GM23338 (cell line): ENCODE measurements around the gene RAP1B. TPM values are rescaled to one million over a fixed set of nuclear protein-coding genes. Genes with fewer than 3 reads are reported as not detected.

Experiments used
- ATAC-seq: fragments of 200-7000 bp; cut with Tn5 transposase; 3 replicates; pipeline ENCODE4 v1.9.1; 2020
- DNase-seq: peaks from one replicate; pipeline ENCODE4 v3.0.0-alpha.2; 2015; ENCODE audit warnings: low spot score
- H2AFZ ChIP-seq: fragments of 200-600 bp; sonication (generic); 2 replicates; pipeline ENCODE4 v1.8.0; 2016; ENCODE audit warnings: antibody characterized with exemption, mild to moderate bottlenecking, moderate library complexity
- H3F3A ChIP-seq: fragments of 200-600 bp; sonication (generic); replicated peaks from 2 replicates; pipeline ENCODE4 v1.8.0; 2017; ENCODE audit warnings: antibody characterized with exemption, mixed run types, low read depth
- H3K27ac ChIP-seq: fragments of 200-600 bp; sonication (generic); 2 replicates; pipeline ENCODE4 v1.6.1; 2016; ENCODE audit warnings: low read depth
- H3K27me3 ChIP-seq: fragments of 200-600 bp; sonication (generic); 2 replicates; pipeline ENCODE4 v1.8.0; 2016; ENCODE audit warnings: mild to moderate bottlenecking, mixed run types, moderate library complexity; ENCODE audit not compliant: insufficient read depth
- H3K36me3 ChIP-seq: fragments of 200-600 bp; sonication (generic); 2 replicates; pipeline ENCODE4 v1.8.0; 2016; ENCODE audit warnings: mild to moderate bottlenecking; ENCODE audit not compliant: insufficient read depth
- H3K4me1 ChIP-seq: fragments of 200-600 bp; sonication (generic); 2 replicates; pipeline ENCODE4 v1.8.0; 2016; ENCODE audit warnings: mild to moderate bottlenecking, moderate library complexity; ENCODE audit not compliant: insufficient read depth
- H3K4me2 ChIP-seq: fragments of 200-600 bp; sonication (generic); 2 replicates; pipeline ENCODE4 v1.7.1; 2017; ENCODE audit warnings: mixed run types
- H3K4me3 ChIP-seq: fragments of 200-600 bp; sonication (generic); 2 replicates; pipeline ENCODE4 v1.6.1; 2016; ENCODE audit warnings: mixed run types
- H3K79me2 ChIP-seq: fragments of 200-600 bp; sonication (generic); replicated peaks from 2 replicates; pipeline ENCODE4 v1.8.0; 2017; ENCODE audit warnings: mild to moderate bottlenecking; ENCODE audit not compliant: insufficient read depth
- H3K9me2 ChIP-seq: fragments of 200-600 bp; sonication (generic); 2 replicates; pipeline ENCODE4 v1.8.0; 2017; ENCODE audit not compliant: insufficient read depth
- H4K20me1 ChIP-seq: fragments of 200-600 bp; sonication (generic); replicated peaks from 2 replicates; pipeline ENCODE4 v1.8.0; 2017; ENCODE audit warnings: mild to moderate bottlenecking; ENCODE audit not compliant: insufficient read depth
- H3K27ac Mint-ChIP-seq: 2 replicates; pipeline ENCODE4 v1.8.0; 2020; ENCODE audit warnings: inconsistent platforms, mild to moderate bottlenecking, moderate library complexity, mixed read lengths
- H3K27me3 Mint-ChIP-seq: 3 replicates; pipeline ENCODE4 v1.8.0; 2022; ENCODE audit warnings: low read depth, mild to moderate bottlenecking, moderate library complexity, mixed read lengths, inconsistent platforms; ENCODE audit not compliant: insufficient read depth, poor library complexity
- H3K36me3 Mint-ChIP-seq: 3 replicates; pipeline ENCODE4 v1.8.0; 2021; ENCODE audit warnings: low read depth, mild to moderate bottlenecking, inconsistent platforms, moderate library complexity, mixed read lengths
- H3K4me1 Mint-ChIP-seq: 3 replicates; pipeline ENCODE4 v1.8.0; 2020; ENCODE audit warnings: mild to moderate bottlenecking, inconsistent platforms, mixed read lengths
- H3K4me3 Mint-ChIP-seq: 3 replicates; pipeline ENCODE4 v1.8.0; 2021; ENCODE audit warnings: moderate library complexity, mild to moderate bottlenecking, inconsistent platforms, mixed read lengths
- H3K9me3 Mint-ChIP-seq: 3 replicates; pipeline ENCODE4 v1.8.0; 2020; ENCODE audit warnings: moderate library complexity, mild to moderate bottlenecking, inconsistent platforms, mixed read lengths
- CREB1 ChIP-seq: fragments of 250-450 bp; sonication (Bioruptor Pico); IDR thresholded peaks from 2 replicates; pipeline ENCODE4 v1.5.0; 2020; ENCODE audit warnings: low read depth, mild to moderate bottlenecking, moderate library complexity
- EZH2 ChIP-seq: fragments of 200-600 bp; sonication (generic); IDR thresholded peaks from one replicate; pipeline ENCODE4 v1.8.0; 2017; ENCODE audit warnings: antibody characterized with exemption, mild to moderate bottlenecking, low read depth; ENCODE audit not compliant: unreplicated experiment
- EZH2phosphoT487 ChIP-seq: fragments of 200-600 bp; sonication (generic); IDR thresholded peaks from one replicate; pipeline ENCODE4 v1.8.1; 2018; ENCODE audit warnings: antibody characterized with exemption; ENCODE audit not compliant: unreplicated experiment
- JUNB ChIP-seq: IDR thresholded peaks from one replicate; pipeline ENCODE4 v1.6.1; 2016; ENCODE audit warnings: antibody characterized with exemption; ENCODE audit not compliant: unreplicated experiment
- NANOG ChIP-seq: IDR thresholded peaks from 2 replicates; pipeline ENCODE4 v1.6.1; 2016; ENCODE audit warnings: antibody characterized with exemption, borderline replicate concordance
- POLR2AphosphoS5 ChIP-seq: IDR thresholded peaks from 2 replicates; pipeline ENCODE4 v1.6.1; 2016; ENCODE audit warnings: antibody characterized with exemption, low read depth
- STAT1 ChIP-seq: IDR thresholded peaks from one replicate; pipeline ENCODE4 v1.6.1; 2016; ENCODE audit warnings: antibody characterized with exemption; ENCODE audit not compliant: unreplicated experiment
- ZNF331 ChIP-seq: fragments of 250-450 bp; sonication (Bioruptor Pico); IDR thresholded peaks from 2 replicates; pipeline ENCODE4 v1.5.0; 2020; ENCODE audit warnings: low read depth, mild to moderate bottlenecking, moderate library complexity
- polyA plus RNA-seq: library from polyadenylated mRNA; unstranded; fragments of >200 nt; fragmentation: Nextera tagmentation; extraction: Ambion mirVana; gene quantifications from 2 replicates; pipeline ENCODE4 v1.2.1, GENCODE V29; 2016
- total RNA-seq: library from RNA; depleted of rRNA; stranded (reverse); fragments of >200 nt; shearing (Covaris generic); gene quantifications from 2 replicates; pipeline ENCODE4 v1.2.3, GENCODE V29; 2014
- TF ChIP-seq, protein P1 (sequence below): fragments of 250-450 bp; sonication (Bioruptor Pico); IDR thresholded peaks from 2 replicates; pipeline ENCODE4 v1.5.0; 2020; ENCODE audit warnings: mild to moderate bottlenecking, moderate library complexity
- TF ChIP-seq, protein P2 (sequence below), 2 experiments: fragments of 200-600 bp in 1 of 2; sonication (generic) in 1 of 2; conservative IDR thresholded peaks; 2 replicates each; pipeline versions ENCODE4 v1.5.1 to v1.6.1; 2016 to 2017; ENCODE audit warnings: antibody characterized with exemption in 2 of 2, low read depth in 2 of 2, mild to moderate bottlenecking in 2 of 2, moderate library complexity in 1 of 2
- TF ChIP-seq, protein P3 (sequence below): IDR thresholded peaks from 2 replicates; pipeline ENCODE4 v1.6.1; 2016; ENCODE audit warnings: antibody characterized with exemption
- TF ChIP-seq, protein P4 (sequence below): IDR thresholded peaks from one replicate; pipeline ENCODE4 v1.6.1; 2018; ENCODE audit warnings: antibody characterized with exemption; ENCODE audit not compliant: unreplicated experiment

The RAP1B gene
- total and polyA plus RNA-seq, 2 experiments from 2014 or later: 90.6 to 128 TPM

DNA sequence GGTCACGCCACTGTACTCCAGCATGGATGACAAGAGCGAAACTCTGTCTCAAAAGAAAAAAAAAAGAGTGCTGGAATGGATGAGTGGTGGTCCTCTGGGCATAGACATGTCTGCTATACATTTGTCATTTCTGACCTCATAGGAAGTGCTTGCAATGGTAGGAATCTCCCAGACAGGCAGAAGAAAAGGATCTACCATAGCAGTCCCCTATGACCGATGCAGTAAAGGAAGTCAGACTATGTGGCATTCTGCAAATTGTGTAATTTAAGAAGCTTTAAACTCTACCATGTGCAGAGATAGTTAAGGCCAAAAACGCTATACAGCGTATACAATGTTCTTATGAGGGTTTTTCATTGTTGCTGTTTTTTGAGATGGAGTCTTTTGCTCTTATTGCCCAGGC, 24.7 kb upstream of the RAP1B start (continued):
- TF ChIP-seq, protein P1, sequence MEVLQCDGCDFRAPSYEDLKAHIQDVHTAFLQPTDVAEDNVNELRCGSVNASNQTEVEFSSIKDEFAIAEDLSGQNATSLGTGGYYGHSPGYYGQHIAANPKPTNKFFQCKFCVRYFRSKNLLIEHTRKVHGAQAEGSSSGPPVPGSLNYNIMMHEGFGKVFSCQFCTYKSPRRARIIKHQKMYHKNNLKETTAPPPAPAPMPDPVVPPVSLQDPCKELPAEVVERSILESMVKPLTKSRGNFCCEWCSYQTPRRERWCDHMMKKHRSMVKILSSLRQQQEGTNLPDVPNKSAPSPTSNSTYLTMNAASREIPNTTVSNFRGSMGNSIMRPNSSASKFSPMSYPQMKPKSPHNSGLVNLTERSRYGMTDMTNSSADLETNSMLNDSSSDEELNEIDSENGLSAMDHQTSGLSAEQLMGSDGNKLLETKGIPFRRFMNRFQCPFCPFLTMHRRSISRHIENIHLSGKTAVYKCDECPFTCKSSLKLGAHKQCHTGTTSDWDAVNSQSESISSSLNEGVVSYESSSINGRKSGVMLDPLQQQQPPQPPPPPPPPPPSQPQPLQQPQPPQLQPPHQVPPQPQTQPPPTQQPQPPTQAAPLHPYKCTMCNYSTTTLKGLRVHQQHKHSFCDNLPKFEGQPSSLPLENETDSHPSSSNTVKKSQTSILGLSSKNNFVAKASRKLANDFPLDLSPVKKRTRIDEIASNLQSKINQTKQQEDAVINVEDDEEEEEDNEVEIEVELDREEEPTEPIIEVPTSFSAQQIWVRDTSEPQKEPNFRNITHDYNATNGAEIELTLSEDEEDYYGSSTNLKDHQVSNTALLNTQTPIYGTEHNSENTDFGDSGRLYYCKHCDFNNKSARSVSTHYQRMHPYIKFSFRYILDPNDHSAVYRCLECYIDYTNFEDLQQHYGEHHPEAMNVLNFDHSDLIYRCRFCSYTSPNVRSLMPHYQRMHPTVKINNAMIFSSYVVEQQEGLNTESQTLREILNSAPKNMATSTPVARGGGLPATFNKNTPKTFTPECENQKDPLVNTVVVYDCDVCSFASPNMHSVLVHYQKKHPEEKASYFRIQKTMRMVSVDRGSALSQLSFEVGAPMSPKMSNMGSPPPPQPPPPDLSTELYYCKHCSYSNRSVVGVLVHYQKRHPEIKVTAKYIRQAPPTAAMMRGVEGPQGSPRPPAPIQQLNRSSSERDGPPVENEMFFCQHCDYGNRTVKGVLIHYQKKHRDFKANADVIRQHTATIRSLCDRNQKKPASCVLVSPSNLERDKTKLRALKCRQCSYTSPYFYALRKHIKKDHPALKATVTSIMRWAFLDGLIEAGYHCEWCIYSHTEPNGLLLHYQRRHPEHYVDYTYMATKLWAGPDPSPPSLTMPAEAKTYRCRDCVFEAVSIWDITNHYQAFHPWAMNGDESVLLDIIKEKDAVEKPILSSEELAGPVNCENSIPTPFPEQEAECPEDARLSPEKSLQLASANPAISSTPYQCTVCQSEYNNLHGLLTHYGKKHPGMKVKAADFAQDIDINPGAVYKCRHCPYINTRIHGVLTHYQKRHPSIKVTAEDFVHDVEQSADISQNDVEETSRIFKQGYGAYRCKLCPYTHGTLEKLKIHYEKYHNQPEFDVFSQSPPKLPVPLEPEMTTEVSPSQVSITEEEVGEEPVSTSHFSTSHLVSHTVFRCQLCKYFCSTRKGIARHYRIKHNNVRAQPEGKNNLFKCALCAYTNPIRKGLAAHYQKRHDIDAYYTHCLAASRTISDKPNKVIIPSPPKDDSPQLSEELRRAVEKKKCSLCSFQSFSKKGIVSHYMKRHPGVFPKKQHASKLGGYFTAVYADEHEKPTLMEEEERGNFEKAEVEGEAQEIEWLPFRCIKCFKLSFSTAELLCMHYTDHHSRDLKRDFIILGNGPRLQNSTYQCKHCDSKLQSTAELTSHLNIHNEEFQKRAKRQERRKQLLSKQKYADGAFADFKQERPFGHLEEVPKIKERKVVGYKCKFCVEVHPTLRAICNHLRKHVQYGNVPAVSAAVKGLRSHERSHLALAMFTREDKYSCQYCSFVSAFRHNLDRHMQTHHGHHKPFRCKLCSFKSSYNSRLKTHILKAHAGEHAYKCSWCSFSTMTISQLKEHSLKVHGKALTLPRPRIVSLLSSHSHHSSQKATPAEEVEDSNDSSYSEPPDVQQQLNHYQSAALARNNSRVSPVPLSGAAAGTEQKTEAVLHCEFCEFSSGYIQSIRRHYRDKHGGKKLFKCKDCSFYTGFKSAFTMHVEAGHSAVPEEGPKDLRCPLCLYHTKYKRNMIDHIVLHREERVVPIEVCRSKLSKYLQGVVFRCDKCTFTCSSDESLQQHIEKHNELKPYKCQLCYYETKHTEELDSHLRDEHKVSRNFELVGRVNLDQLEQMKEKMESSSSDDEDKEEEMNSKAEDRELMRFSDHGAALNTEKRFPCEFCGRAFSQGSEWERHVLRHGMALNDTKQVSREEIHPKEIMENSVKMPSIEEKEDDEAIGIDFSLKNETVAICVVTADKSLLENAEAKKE (CRISPR knock-in tag): no peak

DNA sequence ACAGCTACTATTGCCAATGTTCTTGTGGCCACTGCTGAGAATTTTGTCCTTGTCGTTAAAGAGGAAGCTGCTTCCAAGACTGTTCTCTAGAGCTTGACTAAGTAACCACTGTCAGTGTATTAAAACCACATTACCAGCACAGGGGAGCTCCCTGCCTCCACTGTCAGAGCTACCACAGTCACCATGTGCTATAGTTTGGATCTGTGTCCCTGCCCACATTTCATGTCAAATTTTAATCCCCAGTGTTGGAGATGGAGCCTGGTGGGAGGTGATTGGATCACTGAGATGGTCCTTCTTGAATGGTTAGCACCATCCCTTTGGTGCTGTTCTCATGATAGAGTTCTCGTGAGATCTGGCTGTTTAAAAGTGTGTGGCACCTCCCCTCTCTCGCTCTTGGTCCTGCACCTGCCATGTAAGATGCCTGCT, 23.2 kb upstream of the RAP1B start:
- DNase-seq (no peak), ATAC-seq (no peak)
- H3K4me2 ChIP-seq: no peak overlapping the region
- H3K4me3 ChIP-seq: no peak overlapping the region
- H3F3A ChIP-seq: no peaks in the 10 kb centered on the region
- peaks cover 17% of the 10 kb centered on the region for H3K36me3 Mint-ChIP-seq
- H3K27me3 Mint-ChIP-seq: peaks cover 5% of the 10 kb centered on the region
- 0 out of 2 replicates have a peak overlapping the region, but pooled peaks have one; percentile 43 for H2AFZ ChIP-seq
- no peaks in the 10 kb centered on the region for H3K4me1 ChIP-seq
- H3K79me2 ChIP-seq: no peaks in the 10 kb centered on the region
- H3K27me3 ChIP-seq: no peaks in the 10 kb centered on the region
- no peaks in the 10 kb centered on the region for H3K36me3 ChIP-seq
- H3K27ac Mint-ChIP-seq: no peak overlapping the region
- no peak overlapping the region for H3K4me3 Mint-ChIP-seq
- H3K9me2 ChIP-seq: peaks cover 8% of the 10 kb centered on the region; the same call in 1 of the 2 replicates
- peaks cover 27% of the 10 kb centered on the region for H3K9me3 Mint-ChIP-seq
- no peak overlapping the region for H3K27ac ChIP-seq
- H4K20me1 ChIP-seq: no peaks in the 10 kb centered on the region
- H3K4me1 Mint-ChIP-seq: peaks cover 5% of the 10 kb centered on the region
- TF ChIP-seq, protein P2, sequence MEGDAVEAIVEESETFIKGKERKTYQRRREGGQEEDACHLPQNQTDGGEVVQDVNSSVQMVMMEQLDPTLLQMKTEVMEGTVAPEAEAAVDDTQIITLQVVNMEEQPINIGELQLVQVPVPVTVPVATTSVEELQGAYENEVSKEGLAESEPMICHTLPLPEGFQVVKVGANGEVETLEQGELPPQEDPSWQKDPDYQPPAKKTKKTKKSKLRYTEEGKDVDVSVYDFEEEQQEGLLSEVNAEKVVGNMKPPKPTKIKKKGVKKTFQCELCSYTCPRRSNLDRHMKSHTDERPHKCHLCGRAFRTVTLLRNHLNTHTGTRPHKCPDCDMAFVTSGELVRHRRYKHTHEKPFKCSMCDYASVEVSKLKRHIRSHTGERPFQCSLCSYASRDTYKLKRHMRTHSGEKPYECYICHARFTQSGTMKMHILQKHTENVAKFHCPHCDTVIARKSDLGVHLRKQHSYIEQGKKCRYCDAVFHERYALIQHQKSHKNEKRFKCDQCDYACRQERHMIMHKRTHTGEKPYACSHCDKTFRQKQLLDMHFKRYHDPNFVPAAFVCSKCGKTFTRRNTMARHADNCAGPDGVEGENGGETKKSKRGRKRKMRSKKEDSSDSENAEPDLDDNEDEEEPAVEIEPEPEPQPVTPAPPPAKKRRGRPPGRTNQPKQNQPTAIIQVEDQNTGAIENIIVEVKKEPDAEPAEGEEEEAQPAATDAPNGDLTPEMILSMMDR (conservative IDR thresholded peaks at IDR 0.05; ENCODE audit: low read depth in 2 of 2): no peak
- TF ChIP-seq EZH2 (no peak), STAT1 (no peak), ZNF331 (CRISPR knock-in tag) (no peak), CREB1 (CRISPR knock-in tag) (no peak), JUNB (no peak), EZH2phosphoT487 (no peak), NANOG (no peak), POLR2AphosphoS5 (no peak)
- TF ChIP-seq, protein P3, sequence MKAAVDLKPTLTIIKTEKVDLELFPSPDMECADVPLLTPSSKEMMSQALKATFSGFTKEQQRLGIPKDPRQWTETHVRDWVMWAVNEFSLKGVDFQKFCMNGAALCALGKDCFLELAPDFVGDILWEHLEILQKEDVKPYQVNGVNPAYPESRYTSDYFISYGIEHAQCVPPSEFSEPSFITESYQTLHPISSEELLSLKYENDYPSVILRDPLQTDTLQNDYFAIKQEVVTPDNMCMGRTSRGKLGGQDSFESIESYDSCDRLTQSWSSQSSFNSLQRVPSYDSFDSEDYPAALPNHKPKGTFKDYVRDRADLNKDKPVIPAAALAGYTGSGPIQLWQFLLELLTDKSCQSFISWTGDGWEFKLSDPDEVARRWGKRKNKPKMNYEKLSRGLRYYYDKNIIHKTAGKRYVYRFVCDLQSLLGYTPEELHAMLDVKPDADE: no peak
- TF ChIP-seq, protein P4, sequence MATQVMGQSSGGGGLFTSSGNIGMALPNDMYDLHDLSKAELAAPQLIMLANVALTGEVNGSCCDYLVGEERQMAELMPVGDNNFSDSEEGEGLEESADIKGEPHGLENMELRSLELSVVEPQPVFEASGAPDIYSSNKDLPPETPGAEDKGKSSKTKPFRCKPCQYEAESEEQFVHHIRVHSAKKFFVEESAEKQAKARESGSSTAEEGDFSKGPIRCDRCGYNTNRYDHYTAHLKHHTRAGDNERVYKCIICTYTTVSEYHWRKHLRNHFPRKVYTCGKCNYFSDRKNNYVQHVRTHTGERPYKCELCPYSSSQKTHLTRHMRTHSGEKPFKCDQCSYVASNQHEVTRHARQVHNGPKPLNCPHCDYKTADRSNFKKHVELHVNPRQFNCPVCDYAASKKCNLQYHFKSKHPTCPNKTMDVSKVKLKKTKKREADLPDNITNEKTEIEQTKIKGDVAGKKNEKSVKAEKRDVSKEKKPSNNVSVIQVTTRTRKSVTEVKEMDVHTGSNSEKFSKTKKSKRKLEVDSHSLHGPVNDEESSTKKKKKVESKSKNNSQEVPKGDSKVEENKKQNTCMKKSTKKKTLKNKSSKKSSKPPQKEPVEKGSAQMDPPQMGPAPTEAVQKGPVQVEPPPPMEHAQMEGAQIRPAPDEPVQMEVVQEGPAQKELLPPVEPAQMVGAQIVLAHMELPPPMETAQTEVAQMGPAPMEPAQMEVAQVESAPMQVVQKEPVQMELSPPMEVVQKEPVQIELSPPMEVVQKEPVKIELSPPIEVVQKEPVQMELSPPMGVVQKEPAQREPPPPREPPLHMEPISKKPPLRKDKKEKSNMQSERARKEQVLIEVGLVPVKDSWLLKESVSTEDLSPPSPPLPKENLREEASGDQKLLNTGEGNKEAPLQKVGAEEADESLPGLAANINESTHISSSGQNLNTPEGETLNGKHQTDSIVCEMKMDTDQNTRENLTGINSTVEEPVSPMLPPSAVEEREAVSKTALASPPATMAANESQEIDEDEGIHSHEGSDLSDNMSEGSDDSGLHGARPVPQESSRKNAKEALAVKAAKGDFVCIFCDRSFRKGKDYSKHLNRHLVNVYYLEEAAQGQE: no peak
